ENCODE data around the gene ADAM10.

ADAM10 gene

GRCh38 chr15:58545307-58546065, 204.0 kb downstream of the ADAM10 start:
- Histone ChIP-seq H3K27ac (replicated peaks; ENCODE audit: low read length) (no peak overlapping the region), H2AFZ (ENCODE audit: low read length) (no peak overlapping the region), H4K91ac (ENCODE audit: low read depth, low read length, poor library complexity) (no peak overlapping the region), H2BK120ac (ENCODE audit: low read depth, low read length) (no peak overlapping the region), H2BK12ac (ENCODE audit: low read length) (no peak overlapping the region), H3K4me1 (ENCODE audit: control insufficient read depth in 2 of 2, insufficient read depth in 1 of 2, low read depth in 1 of 2, low read length in 2 of 2) (peaks cover 0 to 2% of the 10 kb centered on the region in 2 donors), H2AK5ac (ENCODE audit: low read depth, low read length) (no peak overlapping the region), H3K36me3 (replicated peaks in 1 of 2; ENCODE audit: control insufficient read depth in 2 of 2, insufficient read depth in 2 of 2, low read length in 2 of 2) (no peaks in the 10 kb centered on the region), H3K4ac (ENCODE audit: low read length) (no peak overlapping the region), H3K79me1 (ENCODE audit: low read depth, low read length) (no peaks in the 10 kb centered on the region), H3K9ac (ENCODE audit: low read depth, low read length, poor library complexity) (no peak overlapping the region), H2BK5ac (ENCODE audit: low read length) (no peak overlapping the region), H3K4me3 (ENCODE audit: low read length in 2 of 2) (no peak overlapping the region), H2BK15ac (ENCODE audit: low read length) (no peak overlapping the region), H3K9me3 (replicated peaks in 1 of 2; ENCODE audit: control insufficient read depth in 2 of 2, insufficient read depth in 1 of 2, low read depth in 1 of 2, low read length in 2 of 2) (no peaks in the 10 kb centered on the region), H3K23ac (ENCODE audit: low read depth, low read length, poor library complexity) (no peak overlapping the region), H3K14ac (ENCODE audit: low read length) (no peak overlapping the region), H3K18ac (ENCODE audit: low read length) (no peak overlapping the region), H3K4me2 (ENCODE audit: insufficient read depth, low read length, poor library complexity, severe bottlenecking) (no peak overlapping the region), H3K27me3 (ENCODE audit: control insufficient read depth in 3 of 3, insufficient read depth in 3 of 3, low read depth in 1 of 3, low read length in 3 of 3) (no peaks in the 10 kb centered on the region), H4K8ac (ENCODE audit: low read depth, low read length) (no peak overlapping the region)
- DNase-seq (ENCODE audit: low spot score): no peak
- WGBS, 2 donors (ENCODE audit: extremely low coverage in 2 of 2, insufficient read length in 2 of 2, insufficient replicate concordance in 1 of 2): no CpG with 5 or more reads among the region's 18 CpGs

DNA sequence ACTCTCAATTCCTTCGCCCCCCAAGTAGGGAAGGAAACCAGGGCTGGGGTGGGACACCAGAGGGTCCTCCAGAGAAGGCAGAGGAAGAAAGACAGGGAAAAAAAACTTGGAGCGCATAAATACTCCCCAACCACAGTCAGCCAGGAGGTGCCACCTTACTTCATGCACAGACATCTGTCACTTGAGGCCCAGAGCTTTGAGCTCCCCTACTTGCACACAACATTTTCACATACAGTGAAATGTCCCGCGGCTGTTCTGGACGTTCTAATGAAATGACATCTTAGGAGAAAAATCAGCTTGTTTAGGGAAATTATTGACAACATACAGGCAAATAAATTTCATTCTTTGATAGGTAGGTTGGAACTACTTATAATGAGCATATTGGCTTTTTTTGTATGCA, 204.8 kb downstream of the ADAM10 start:
- Histone ChIP-seq H3K18ac (ENCODE audit: low read length) (no peak overlapping the region), H3K4me3 (ENCODE audit: low read length in 2 of 2) (no peak overlapping the region), H2BK12ac (ENCODE audit: low read length) (no peak overlapping the region), H3K27ac (replicated peaks; ENCODE audit: low read length) (no peak overlapping the region), H3K9me3 (replicated peaks in 1 of 2; ENCODE audit: control insufficient read depth in 2 of 2, insufficient read depth in 1 of 2, low read depth in 1 of 2, low read length in 2 of 2) (no peaks in the 10 kb centered on the region), H2BK15ac (ENCODE audit: low read length) (no peak overlapping the region), H3K23ac (ENCODE audit: low read depth, low read length, poor library complexity) (no peak overlapping the region), H4K91ac (ENCODE audit: low read depth, low read length, poor library complexity) (no peak overlapping the region), H4K8ac (ENCODE audit: low read depth, low read length) (no peak overlapping the region), H3K9ac (ENCODE audit: low read depth, low read length, poor library complexity) (no peak overlapping the region), H3K14ac (ENCODE audit: low read length) (no peak overlapping the region), H2AFZ (ENCODE audit: low read length) (no peak overlapping the region), H3K79me1 (ENCODE audit: low read depth, low read length) (no peaks in the 10 kb centered on the region), H3K4me1 (ENCODE audit: control insufficient read depth in 2 of 2, insufficient read depth in 1 of 2, low read depth in 1 of 2, low read length in 2 of 2) (peaks cover 0 to 3% of the 10 kb centered on the region in 2 donors), H3K4ac (ENCODE audit: low read length) (no peak overlapping the region), H2AK5ac (ENCODE audit: low read depth, low read length) (no peak overlapping the region), H2BK120ac (ENCODE audit: low read depth, low read length) (no peak overlapping the region), H3K27me3 (ENCODE audit: control insufficient read depth in 3 of 3, insufficient read depth in 3 of 3, low read depth in 1 of 3, low read length in 3 of 3) (no peaks in the 10 kb centered on the region), H3K4me2 (ENCODE audit: insufficient read depth, low read length, poor library complexity, severe bottlenecking) (no peak overlapping the region), H2BK5ac (ENCODE audit: low read length) (no peak overlapping the region), H3K36me3 (replicated peaks in 1 of 2; ENCODE audit: control insufficient read depth in 2 of 2, insufficient read depth in 2 of 2, low read length in 2 of 2) (no peaks in the 10 kb centered on the region)
- no CpG with 5 or more reads among the region's 5 CpGs for WGBS, 2 donors (ENCODE audit: extremely low coverage in 2 of 2, insufficient read length in 2 of 2, insufficient replicate concordance in 1 of 2)
- no peak for DNase-seq (ENCODE audit: low spot score)

GRCh38 chr15:58543664-58544335, 205.7 kb downstream of the ADAM10 start:
- WGBS, 2 donors (ENCODE audit: extremely low coverage in 2 of 2, insufficient read length in 2 of 2, insufficient replicate concordance in 1 of 2): no CpG with 5 or more reads among the region's 17 CpGs
- no peaks in the 10 kb centered on the region for H3K36me3 ChIP-seq (replicated peaks in 1 of 2; ENCODE audit: control insufficient read depth in 2 of 2, insufficient read depth in 2 of 2, low read length in 2 of 2)
- no peaks in the 10 kb centered on the region for H3K9me3 ChIP-seq (replicated peaks in 1 of 2; ENCODE audit: control insufficient read depth in 2 of 2, insufficient read depth in 1 of 2, low read depth in 1 of 2, low read length in 2 of 2)
- no peak overlapping the region for H2BK5ac ChIP-seq (ENCODE audit: low read length)
- H3K14ac ChIP-seq (ENCODE audit: low read length): no peak overlapping the region
- no peak overlapping the region for H3K4ac ChIP-seq (ENCODE audit: low read length)
- peaks cover 0 to 5% of the 10 kb centered on the region in 2 donors for H3K4me1 ChIP-seq (ENCODE audit: control insufficient read depth in 2 of 2, insufficient read depth in 1 of 2, low read depth in 1 of 2, low read length in 2 of 2)
- H2BK120ac ChIP-seq (ENCODE audit: low read depth, low read length): no peak overlapping the region
- H2AK5ac ChIP-seq (ENCODE audit: low read depth, low read length): no peak overlapping the region
- no peak overlapping the region for H4K8ac ChIP-seq (ENCODE audit: low read depth, low read length)
- no peak overlapping the region for H3K9ac ChIP-seq (ENCODE audit: low read depth, low read length, poor library complexity)
- H3K18ac ChIP-seq (ENCODE audit: low read length): no peak overlapping the region
- no peak overlapping the region for H3K4me2 ChIP-seq (ENCODE audit: insufficient read depth, low read length, poor library complexity, severe bottlenecking)
- no peak overlapping the region for H3K23ac ChIP-seq (ENCODE audit: low read depth, low read length, poor library complexity)
- no peak for DNase-seq (ENCODE audit: low spot score)
- H2BK15ac ChIP-seq (ENCODE audit: low read length): no peak overlapping the region
- H4K91ac ChIP-seq (ENCODE audit: low read depth, low read length, poor library complexity): no peak overlapping the region
- H3K79me1 ChIP-seq (ENCODE audit: low read depth, low read length): no peaks in the 10 kb centered on the region
- no peak overlapping the region for H3K27ac ChIP-seq (replicated peaks; ENCODE audit: low read length)
- H3K27me3 ChIP-seq (ENCODE audit: control insufficient read depth in 3 of 3, insufficient read depth in 3 of 3, low read depth in 1 of 3, low read length in 3 of 3): no peaks in the 10 kb centered on the region
- H2BK12ac ChIP-seq (ENCODE audit: low read length): no peak overlapping the region
- H2AFZ ChIP-seq (ENCODE audit: low read length): no peak overlapping the region
- H3K4me3 ChIP-seq (ENCODE audit: low read length in 2 of 2): no peak overlapping the region

- Histone ChIP-seq H2AK5ac (ENCODE audit: low read depth, low read length) (no peak overlapping the region), H3K27ac (replicated peaks; ENCODE audit: low read length) (no peak overlapping the region), H3K4me3 (ENCODE audit: low read length in 2 of 2) (no peak overlapping the region), H4K91ac (ENCODE audit: low read depth, low read length, poor library complexity) (no peak overlapping the region), H3K4me2 (ENCODE audit: insufficient read depth, low read length, poor library complexity, severe bottlenecking) (no peak overlapping the region), H3K79me1 (ENCODE audit: low read depth, low read length) (no peaks in the 10 kb centered on the region), H3K23ac (ENCODE audit: low read depth, low read length, poor library complexity) (no peak overlapping the region), H4K8ac (ENCODE audit: low read depth, low read length) (no peak overlapping the region), H3K18ac (ENCODE audit: low read length) (peak overlapping the region; percentile 49), H3K4me1 (ENCODE audit: control insufficient read depth in 2 of 2, insufficient read depth in 1 of 2, low read depth in 1 of 2, low read length in 2 of 2) (peaks cover 5 to 13% of the 10 kb centered on the region in 2 donors), H2BK5ac (ENCODE audit: low read length) (no peak overlapping the region), H3K14ac (ENCODE audit: low read length) (no peak overlapping the region), H3K4ac (ENCODE audit: low read length) (no peak overlapping the region), H3K9ac (ENCODE audit: low read depth, low read length, poor library complexity) (no peak overlapping the region), H3K27me3 (ENCODE audit: control insufficient read depth in 3 of 3, insufficient read depth in 3 of 3, low read depth in 1 of 3, low read length in 3 of 3) (no peaks in the 10 kb centered on the region), H2AFZ (ENCODE audit: low read length) (no peak overlapping the region), H2BK12ac (ENCODE audit: low read length) (no peak overlapping the region), H3K9me3 (replicated peaks in 1 of 2; ENCODE audit: control insufficient read depth in 2 of 2, insufficient read depth in 1 of 2, low read depth in 1 of 2, low read length in 2 of 2) (no peaks in the 10 kb centered on the region), H2BK15ac (ENCODE audit: low read length) (peak overlapping the region; percentile 60), H3K36me3 (replicated peaks in 1 of 2; ENCODE audit: control insufficient read depth in 2 of 2, insufficient read depth in 2 of 2, low read length in 2 of 2) (no peaks in the 10 kb centered on the region), H2BK120ac (ENCODE audit: low read depth, low read length) (no peak overlapping the region)
- DNase-seq (ENCODE audit: low spot score): no peak
- WGBS, 2 donors (ENCODE audit: extremely low coverage in 2 of 2, insufficient read length in 2 of 2, insufficient replicate concordance in 1 of 2): no CpG with 5 or more reads among the region's 22 CpGs
Measured at GRCh38 chr15:58541410-58542087, 208.0 kb downstream of the ADAM10 start.
